ENCODE measurements around the gene MEI4.
A peak's percentile ranks its signal among the peaks of the same experiment; 100 is the strongest.
"Not testable (repeated sequence)": the region's sequence is repeated elsewhere in the genome, so short reads cannot be mapped to it uniquely, and the experiment has no call there.

MEI4 gene

DNA sequence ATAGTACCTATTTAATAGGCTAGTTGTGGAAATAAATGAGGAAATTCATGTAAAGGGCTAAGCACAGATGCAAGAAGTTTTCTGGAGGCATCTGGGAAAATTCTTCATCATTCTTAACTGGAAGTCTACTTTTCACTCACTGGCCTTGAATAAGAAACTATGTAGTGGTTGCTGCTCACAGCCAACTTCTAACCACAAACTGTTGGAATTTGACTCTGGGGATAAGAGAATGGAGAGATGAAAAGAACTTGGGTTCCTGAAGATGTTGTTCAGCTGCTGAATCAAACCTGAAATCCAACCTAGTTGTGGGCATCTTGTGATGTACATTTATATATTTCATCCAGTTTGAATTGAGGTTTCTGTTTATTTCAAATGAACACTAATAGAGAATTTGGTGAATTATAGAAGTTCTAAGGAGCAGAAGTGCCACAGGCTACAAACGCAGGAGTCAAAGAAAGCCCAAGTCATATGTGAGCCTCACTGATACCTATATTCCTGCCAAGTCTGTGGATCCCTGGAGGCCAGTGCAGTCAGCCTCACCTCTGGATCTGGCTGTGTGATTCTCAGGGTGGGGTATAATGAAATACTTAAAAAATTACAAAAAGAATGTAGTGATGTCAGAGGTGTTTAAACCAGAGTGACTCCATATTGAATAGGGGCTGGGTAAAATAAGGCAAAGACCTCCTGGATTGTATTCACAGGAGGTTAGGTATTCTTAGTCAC, 18.7 kb upstream of the MEI4 start:
- Histone ChIP-seq H3K36me3 (no peaks in the 10 kb centered on the region), H3K27ac (no peak overlapping the region), H3K9me3 (no peaks in the 10 kb centered on the region), H3K4me3 (no peak overlapping the region), H3K27me3 (no peaks in the 10 kb centered on the region), H3K4me1 (no peaks in the 10 kb centered on the region)
- no peak for TF ChIP-seq CTCF (IDR thresholded peaks at IDR 0.05)
- DNase-seq, result no peak
- intact Hi-C loops (cut with DNase I; ENCODE audit: low total_unique reads), result no loop called here

- H3K4me1 ChIP-seq, result no peaks in the 10 kb centered on the region
- intact Hi-C loops (cut with DNase I; ENCODE audit: low total_unique reads), result no loop called here
- no peaks in the 10 kb centered on the region for H3K36me3 ChIP-seq
- TF ChIP-seq CTCF (IDR thresholded peaks at IDR 0.05), result no peak
- DNase-seq, result no peak
- no peak overlapping the region for H3K4me3 ChIP-seq
- no peaks in the 10 kb centered on the region for H3K9me3 ChIP-seq
- no peaks in the 10 kb centered on the region for H3K27me3 ChIP-seq
- H3K27ac ChIP-seq, result no peak overlapping the region
These were observed 14.6 kb upstream of the MEI4 start for GRCh38 chr6:77638129-77638830.

GRCh38 chr6:77644102-77644705, 8.6 kb upstream of the MEI4 start:
- intact Hi-C loops (cut with DNase I; ENCODE audit: low total_unique reads), result no loop called here
- Histone ChIP-seq H3K4me3 (no peak overlapping the region), H3K27ac (no peak overlapping the region), H3K27me3 (no peaks in the 10 kb centered on the region), H3K4me1 (no peaks in the 10 kb centered on the region), H3K9me3 (no peaks in the 10 kb centered on the region), H3K36me3 (no peaks in the 10 kb centered on the region)
- no peak for TF ChIP-seq CTCF (IDR thresholded peaks at IDR 0.05)
- DNase-seq, result no peak

DNA sequence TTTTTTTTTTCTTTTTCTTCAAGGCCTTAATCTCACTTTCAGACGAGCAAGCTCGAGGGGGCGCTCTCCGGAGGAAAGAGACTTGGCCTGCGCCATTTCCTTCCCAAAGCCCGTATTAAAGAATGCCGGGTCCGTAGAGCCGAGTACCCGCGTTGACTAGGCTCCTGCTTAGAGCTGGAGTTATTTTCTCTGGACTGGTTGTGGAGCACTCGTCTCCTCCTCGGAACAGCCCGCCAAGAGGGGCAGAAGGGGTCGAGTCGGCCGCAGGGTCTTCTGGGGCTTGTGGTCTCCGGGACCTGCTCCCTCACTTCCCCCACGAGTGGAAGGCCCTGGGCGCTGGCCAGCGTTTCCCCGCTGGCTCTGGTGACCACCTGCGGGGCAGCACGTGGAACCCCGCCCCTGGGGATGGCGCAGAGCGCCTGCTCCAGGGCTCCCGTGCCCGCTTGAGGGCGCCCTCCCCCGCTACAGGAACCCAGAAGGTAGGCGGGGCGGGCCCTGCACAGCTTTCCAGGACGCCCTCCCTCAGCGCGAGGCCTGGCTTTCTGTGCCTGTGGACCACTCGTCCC, 2.7 kb upstream of the MEI4 start:
- H3K4me3 ChIP-seq, result peak overlapping the region in 1 of 2 donors; percentile 16
- intact Hi-C loops (cut with DNase I; ENCODE audit: low total_unique reads), result no loop called here
- H3K27ac ChIP-seq, result no peak overlapping the region
- no peaks in the 10 kb centered on the region for H3K4me1 ChIP-seq
- no peaks in the 10 kb centered on the region for H3K27me3 ChIP-seq
- H3K9me3 ChIP-seq, result no peaks in the 10 kb centered on the region
- H3K36me3 ChIP-seq, result no peaks in the 10 kb centered on the region
- TF ChIP-seq CTCF (IDR thresholded peaks at IDR 0.05), result no peak
- DNase-seq, result no peak

- no peak for DNase-seq
- no peak overlapping the region for H3K27ac ChIP-seq
- no peaks in the 10 kb centered on the region for H3K36me3 ChIP-seq
- H3K4me3 ChIP-seq, result no peak overlapping the region
- no peak for TF ChIP-seq CTCF (IDR thresholded peaks at IDR 0.05)
- H3K9me3 ChIP-seq, result no peaks in the 10 kb centered on the region
- H3K4me1 ChIP-seq, result no peaks in the 10 kb centered on the region
- H3K27me3 ChIP-seq, result no peaks in the 10 kb centered on the region
- intact Hi-C loops (cut with DNase I; ENCODE audit: low total_unique reads), result no loop called here
These were observed 977 bp downstream of the MEI4 start for GRCh38 chr6:77653816-77654215.

DNA sequence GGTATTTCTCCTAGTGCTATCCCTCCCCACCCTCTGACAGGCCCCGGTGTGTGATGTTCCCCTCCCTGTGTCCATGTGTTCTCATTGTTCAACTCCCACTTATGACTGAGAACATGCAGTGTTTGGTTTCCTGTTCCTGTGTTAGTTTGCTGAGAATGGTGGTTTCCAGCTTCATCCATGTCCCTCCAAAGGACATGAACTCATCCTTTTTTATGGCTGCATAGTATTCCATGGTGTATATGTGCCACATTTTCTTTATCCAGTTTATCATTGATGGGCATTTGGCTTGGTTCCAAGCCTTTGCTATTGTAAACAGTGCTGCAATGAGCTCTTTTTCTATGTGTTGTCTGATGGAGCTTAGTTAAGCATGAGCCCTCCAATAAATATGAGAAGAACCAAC, 2.2 kb downstream of the MEI4 start:
- H3K27ac ChIP-seq; intact Hi-C loops (cut with DNase I; ENCODE audit: low total_unique reads); H3K9me3 ChIP-seq; DNase-seq; H3K4me1 ChIP-seq; H3K4me3 ChIP-seq; H3K36me3 ChIP-seq; H3K27me3 ChIP-seq: not testable (repeated sequence)
